ENCODE data around the gene ANGPTL8.

The ANGPTL8 gene

DNA sequence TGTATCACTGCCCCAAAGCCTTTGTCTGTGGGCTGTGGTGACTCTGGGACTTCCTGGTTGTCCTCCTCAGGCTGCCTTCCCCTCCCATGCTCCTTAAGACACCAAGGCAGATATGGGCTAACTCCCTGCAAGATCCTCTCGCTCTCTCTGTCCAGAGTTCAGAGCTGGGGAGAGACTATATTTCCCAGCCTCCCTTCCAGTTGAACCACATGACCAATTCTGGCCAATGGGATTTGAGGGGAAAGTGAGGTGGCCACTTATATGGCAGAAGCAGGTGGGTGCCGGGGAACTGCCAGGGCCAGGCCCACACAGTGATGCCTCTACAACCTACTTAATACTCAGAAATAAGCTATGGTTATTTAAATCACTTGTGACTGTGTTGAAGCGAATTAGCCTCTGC, 16.2 kb upstream of the ANGPTL8 start:
- Histone ChIP-seq H3K4me1 (ENCODE audit: insufficient read depth, insufficient read length) (peaks cover 2% of the 10 kb centered on the region), H3K4me3 (ENCODE audit: insufficient read length, low read depth) (no peak overlapping the region), H3K36me3 (ENCODE audit: insufficient read depth, insufficient read length, low read length) (peaks cover 24% of the 10 kb centered on the region), H3K27me3 (ENCODE audit: insufficient read depth, insufficient read length) (no peaks in the 10 kb centered on the region), H3K9ac (ENCODE audit: insufficient read length, low read depth) (no peak overlapping the region), H3K9me3 (ENCODE audit: insufficient read depth, low read length) (peaks cover 11% of the 10 kb centered on the region; the same call in 1 of the 2 replicates)
- TF ChIP-seq SUZ12 (IDR thresholded peaks at IDR 0.05; ENCODE audit: extremely low read depth, insufficient read depth, insufficient read length) (no peak), ZNF274 (IDR thresholded peaks at IDR 0.05; ENCODE audit: low read depth, low read length) (no peak), YY1 (IDR thresholded peaks at IDR 0.05; ENCODE audit: insufficient read depth, insufficient read length) (no peak)
- DNase-seq (ENCODE audit: low read depth, low spot score) = no peak

DNA sequence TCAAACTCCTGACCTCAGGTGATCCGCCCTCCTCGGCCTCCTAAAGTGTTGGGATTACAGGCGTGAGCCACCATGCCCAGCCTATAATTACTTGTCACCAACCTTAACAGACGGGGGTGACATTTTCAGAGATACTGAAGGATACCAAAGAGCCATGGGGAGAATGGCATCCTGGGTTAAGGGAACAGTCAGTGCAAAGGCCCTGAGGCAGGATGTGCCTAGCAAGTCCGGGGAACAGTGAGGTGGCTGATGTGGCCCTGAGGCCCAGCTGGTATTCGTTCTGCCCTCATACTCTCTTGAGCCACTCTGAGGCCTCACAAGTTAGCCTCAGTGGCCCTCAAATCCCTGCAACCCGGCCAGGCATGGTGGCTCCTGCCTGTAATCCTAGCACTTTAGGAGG, 15.0 kb upstream of the ANGPTL8 start:
- peaks cover 11% of the 10 kb centered on the region; the same call in 1 of the 2 replicates for H3K9me3 ChIP-seq (ENCODE audit: insufficient read depth, low read length)
- peaks cover 9% of the 10 kb centered on the region for H3K4me1 ChIP-seq (ENCODE audit: insufficient read depth, insufficient read length)
- no peaks in the 10 kb centered on the region for H3K27me3 ChIP-seq (ENCODE audit: insufficient read depth, insufficient read length)
- H3K36me3 ChIP-seq (ENCODE audit: insufficient read depth, insufficient read length, low read length) = peaks cover 24% of the 10 kb centered on the region
- TF ChIP-seq ZNF274 (IDR thresholded peaks at IDR 0.05; ENCODE audit: low read depth, low read length) (no peak), YY1 (IDR thresholded peaks at IDR 0.05; ENCODE audit: insufficient read depth, insufficient read length) (no peak)
- DNase-seq (ENCODE audit: low read depth, low spot score) = no peak
- no peak overlapping the region for H3K4me3 ChIP-seq (ENCODE audit: insufficient read length, low read depth)
- H3K9ac ChIP-seq (ENCODE audit: insufficient read length, low read depth) = no peak overlapping the region

- Histone ChIP-seq H3K27me3 (ENCODE audit: insufficient read depth, insufficient read length) (no peaks in the 10 kb centered on the region), H3K9me3 (ENCODE audit: insufficient read depth, low read length) (peaks cover 11% of the 10 kb centered on the region; the same call in 1 of the 2 replicates)
- no peak for DNase-seq (ENCODE audit: low read depth, low spot score)
Observed at GRCh38 chr19:11225172-11225571, 14.2 kb upstream of the ANGPTL8 start.

GRCh38 chr19:11225815-11226214, 13.6 kb upstream of the ANGPTL8 start:
- no peaks in the 10 kb centered on the region for H3K27me3 ChIP-seq (ENCODE audit: insufficient read depth, insufficient read length)
- DNase-seq (ENCODE audit: low read depth, low spot score) = no peak
- H3K4me3 ChIP-seq (ENCODE audit: insufficient read length, low read depth) = no peak overlapping the region

More at GRCh38 chr19:11225172-11225571, 14.2 kb upstream of the ANGPTL8 start:
- no peak overlapping the region for H3K4me3 ChIP-seq (ENCODE audit: insufficient read length, low read depth)
- no peak overlapping the region for H3K9ac ChIP-seq (ENCODE audit: insufficient read length, low read depth)
- peaks cover 10% of the 10 kb centered on the region for H3K4me1 ChIP-seq (ENCODE audit: insufficient read depth, insufficient read length)
- peaks cover 24% of the 10 kb centered on the region for H3K36me3 ChIP-seq (ENCODE audit: insufficient read depth, insufficient read length, low read length)
- TF ChIP-seq ZNF274 (IDR thresholded peaks at IDR 0.05; ENCODE audit: low read depth, low read length) = no peak
- no peak for TF ChIP-seq YY1 (IDR thresholded peaks at IDR 0.05; ENCODE audit: insufficient read depth, insufficient read length)
- no peak for TF ChIP-seq SUZ12 (IDR thresholded peaks at IDR 0.05; ENCODE audit: extremely low read depth, insufficient read depth, insufficient read length)

DNA sequence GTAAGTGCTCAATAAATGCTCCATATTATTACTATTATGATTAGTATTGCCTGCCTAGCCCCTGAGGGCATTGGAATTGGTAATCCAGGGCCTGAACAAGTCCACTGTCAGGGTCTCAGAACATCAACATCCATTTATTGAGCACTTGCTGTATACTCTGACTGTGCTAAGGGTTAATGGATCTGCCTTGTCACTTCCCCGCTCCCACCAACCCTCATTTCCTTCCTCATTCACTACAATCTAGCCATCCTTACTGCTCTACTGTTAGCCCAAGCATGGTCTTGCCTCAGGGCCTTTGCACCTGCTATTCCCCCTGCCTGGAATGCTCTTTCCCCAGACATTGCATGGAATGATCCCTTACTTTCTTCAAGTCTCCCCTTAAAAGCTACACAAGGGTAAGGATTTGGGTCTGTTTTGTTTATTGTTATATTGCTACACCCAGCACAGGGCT, 12.7 kb upstream of the ANGPTL8 start:
- 0 out of 2 replicates have a peak, but pooled peaks cover 2% of the 10 kb centered on the region for H3K9me3 ChIP-seq (ENCODE audit: insufficient read depth, low read length)
- peaks cover 33% of the 10 kb centered on the region for H3K36me3 ChIP-seq (ENCODE audit: insufficient read depth, insufficient read length, low read length)
- TF ChIP-seq ZNF274 (IDR thresholded peaks at IDR 0.05; ENCODE audit: low read depth, low read length) (no peak), YY1 (IDR thresholded peaks at IDR 0.05; ENCODE audit: insufficient read depth, insufficient read length) (no peak), SUZ12 (IDR thresholded peaks at IDR 0.05; ENCODE audit: extremely low read depth, insufficient read depth, insufficient read length) (no peak)
- no peak overlapping the region for H3K4me3 ChIP-seq (ENCODE audit: insufficient read length, low read depth)
- H3K4me1 ChIP-seq (ENCODE audit: insufficient read depth, insufficient read length) = peaks cover 10% of the 10 kb centered on the region
- no peaks in the 10 kb centered on the region for H3K27me3 ChIP-seq (ENCODE audit: insufficient read depth, insufficient read length)
- DNase-seq (ENCODE audit: low read depth, low spot score) = no peak
- no peak overlapping the region for H3K9ac ChIP-seq (ENCODE audit: insufficient read length, low read depth)

More at GRCh38 chr19:11225815-11226214, 13.6 kb upstream of the ANGPTL8 start:
- peaks cover 11% of the 10 kb centered on the region; the same call in 1 of the 2 replicates for H3K9me3 ChIP-seq (ENCODE audit: insufficient read depth, low read length)
- peaks cover 10% of the 10 kb centered on the region for H3K4me1 ChIP-seq (ENCODE audit: insufficient read depth, insufficient read length)
- H3K36me3 ChIP-seq (ENCODE audit: insufficient read depth, insufficient read length, low read length) = peaks cover 30% of the 10 kb centered on the region
- no peak for TF ChIP-seq SUZ12 (IDR thresholded peaks at IDR 0.05; ENCODE audit: extremely low read depth, insufficient read depth, insufficient read length)
- no peak for TF ChIP-seq YY1 (IDR thresholded peaks at IDR 0.05; ENCODE audit: insufficient read depth, insufficient read length)
- H3K9ac ChIP-seq (ENCODE audit: insufficient read length, low read depth) = no peak overlapping the region

GRCh38 chr19:11227195-11227886, 12.1 kb upstream of the ANGPTL8 start:
- peak; percentile 72 for DNase-seq (ENCODE audit: low read depth, low spot score)
- Histone ChIP-seq H3K36me3 (ENCODE audit: insufficient read depth, insufficient read length, low read length) (peaks cover 33% of the 10 kb centered on the region), H3K9ac (ENCODE audit: insufficient read length, low read depth) (no peak overlapping the region), H3K9me3 (ENCODE audit: insufficient read depth, low read length) (no peaks in the 10 kb centered on the region), H3K4me1 (ENCODE audit: insufficient read depth, insufficient read length) (peaks cover 10% of the 10 kb centered on the region), H3K27me3 (ENCODE audit: insufficient read depth, insufficient read length) (no peaks in the 10 kb centered on the region), H3K4me3 (ENCODE audit: insufficient read length, low read depth) (no peak overlapping the region)
- no peak for TF ChIP-seq ZNF274 (IDR thresholded peaks at IDR 0.05; ENCODE audit: low read depth, low read length)
- no peak for TF ChIP-seq SUZ12 (IDR thresholded peaks at IDR 0.05; ENCODE audit: extremely low read depth, insufficient read depth, insufficient read length)
- TF ChIP-seq YY1 (IDR thresholded peaks at IDR 0.05; ENCODE audit: insufficient read depth, insufficient read length) = no peak

DNA sequence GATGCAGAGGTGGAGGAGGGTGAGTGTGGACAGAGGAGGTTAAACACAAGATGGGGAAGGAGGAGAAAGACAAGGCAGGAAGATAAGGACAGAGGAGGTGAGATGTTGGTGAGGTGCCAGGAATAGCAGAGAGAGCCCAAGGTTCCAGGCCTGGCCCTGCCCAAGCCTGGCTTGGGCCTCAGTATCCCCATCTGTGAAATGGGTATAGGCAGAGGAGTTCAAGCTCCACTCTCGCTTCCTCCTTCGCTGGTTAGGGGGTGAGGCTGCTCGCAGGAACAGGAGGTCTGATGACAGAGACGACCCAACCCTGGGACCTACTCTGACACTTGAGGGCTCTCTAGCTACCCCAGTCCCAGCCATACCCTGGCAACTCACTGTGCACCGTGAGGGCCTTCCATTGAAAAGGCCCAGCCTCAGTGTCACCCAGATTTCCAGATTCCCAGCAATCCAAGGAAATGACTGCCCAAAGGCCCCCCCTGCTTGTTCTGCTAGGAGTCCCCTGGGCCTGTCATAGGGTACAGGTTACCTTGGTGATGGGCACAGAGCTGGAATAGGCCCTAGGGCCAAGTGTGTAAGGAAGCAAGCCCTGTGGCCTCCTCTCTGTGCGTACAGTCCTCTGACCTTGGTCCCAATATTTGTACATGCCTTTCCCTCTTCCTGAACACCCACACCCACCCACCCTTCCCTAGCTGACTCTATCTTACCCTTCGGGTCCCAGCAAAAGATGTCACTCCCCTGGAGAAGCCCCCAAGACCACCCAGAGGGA, 8.6 kb upstream of the ANGPTL8 start:
- peaks cover 10% of the 10 kb centered on the region for H3K4me1 ChIP-seq (ENCODE audit: insufficient read depth, insufficient read length)
- no peak overlapping the region for H3K4me3 ChIP-seq (ENCODE audit: insufficient read length, low read depth)
- no peaks in the 10 kb centered on the region for H3K27me3 ChIP-seq (ENCODE audit: insufficient read depth, insufficient read length)
- H3K36me3 ChIP-seq (ENCODE audit: insufficient read depth, insufficient read length, low read length) = peaks cover 36% of the 10 kb centered on the region
- no peak for DNase-seq (ENCODE audit: low read depth, low spot score)
- H3K9ac ChIP-seq (ENCODE audit: insufficient read length, low read depth) = no peak overlapping the region
- H3K9me3 ChIP-seq (ENCODE audit: insufficient read depth, low read length) = no peaks in the 10 kb centered on the region
- TF ChIP-seq YY1 (IDR thresholded peaks at IDR 0.05; ENCODE audit: insufficient read depth, insufficient read length) (no peak), SUZ12 (IDR thresholded peaks at IDR 0.05; ENCODE audit: extremely low read depth, insufficient read depth, insufficient read length) (no peak), ZNF274 (IDR thresholded peaks at IDR 0.05; ENCODE audit: low read depth, low read length) (no peak)

Data from NT2/D1 (cell line).